ENCODE measurements around the gene IQGAP2.

- TF ChIP-seq GATA2 (IDR thresholded peaks at IDR 0.05; ENCODE audit: low read depth, low read length), result no peak
- TF ChIP-seq GATA3 (IDR thresholded peaks at IDR 0.05; ENCODE audit: low read depth, low read length), result no peak
Observed at GRCh38 chr5:76479973-76480667, 77.0 kb downstream of the IQGAP2 start.

Data from SH-SY5Y (cell line).